ENCODE measurements around the gene UBE2I.

GRCh38 chr16:1265826-1266225, 43.6 kb upstream of the UBE2I start:
- no peak for TF ChIP-seq ZNF274 (IDR thresholded peaks at IDR 0.05; ENCODE audit: low read length)
- TF ChIP-seq ZNF274 (tag by site-specific recombination; IDR thresholded peaks at IDR 0.05; ENCODE audit: borderline replicate concordance), result no peak
- no peak for TF ChIP-seq CTCF (tag by site-specific recombination; IDR thresholded peaks at IDR 0.05)
- no peak for TF ChIP-seq ZFP41 (tag by site-specific recombination; IDR thresholded peaks at IDR 0.05; ENCODE audit: borderline replicate concordance)
- no peak for TF ChIP-seq ZNF121 (tag by site-specific recombination; IDR thresholded peaks at IDR 0.05)
- TF ChIP-seq ZBTB11 (tag by site-specific recombination; conservative IDR thresholded peaks at IDR 0.05; ENCODE audit: low read depth), result no peak
- no peak for TF ChIP-seq RBAK (tag by site-specific recombination; IDR thresholded peaks at IDR 0.05)
- no peak for TF ChIP-seq ZFHX2 (tag by site-specific recombination; conservative IDR thresholded peaks at IDR 0.05)
- TF ChIP-seq BCL11A (tag by site-specific recombination; IDR thresholded peaks at IDR 0.05; ENCODE audit: low read depth), result no peak
- no peak for TF ChIP-seq KLF9 (tag by site-specific recombination; IDR thresholded peaks at IDR 0.05; ENCODE audit: low read depth)
- TF ChIP-seq ZNF398 (tag by site-specific recombination; IDR thresholded peaks at IDR 0.05), result no peak
- no peak for TF ChIP-seq ZNF2 (tag by site-specific recombination; IDR thresholded peaks at IDR 0.05)
- no peak for TF ChIP-seq ZNF449 (tag by site-specific recombination; IDR thresholded peaks at IDR 0.05)
- no peak for TF ChIP-seq PATZ1 (tag by site-specific recombination; IDR thresholded peaks at IDR 0.05)
- TF ChIP-seq ZNF362 (tag by site-specific recombination; IDR thresholded peaks at IDR 0.05), result no peak

Measured in HEK293 (cell line).